Urothelium cell line (cell line): ENCODE measurements around the gene BAIAP2.
A peak's percentile ranks its signal among the peaks of the same experiment; 100 is the strongest.

ENCODE experiments used
- DNase-seq: peaks from one replicate; pipeline ENCODE4 v3.0.0; 2011; ENCODE audit warnings: low spot score, mixed read lengths
- FAIRE-seq: peaks from 2 replicates; lab custom pipeline; 2011; peaks lifted over from hg19 to GRCh38; lab: Jason Lieb, UNC

The BAIAP2 gene

GRCh38 chr17:81049973-81050551 is 15.1 kb downstream of the BAIAP2 start:
- no peak for FAIRE-seq
- DNase-seq: peak; percentile 97

GRCh38 chr17:81050645-81051625 is 16.0 kb downstream of the BAIAP2 start:
- no peak for DNase-seq
- peak; percentile 99 for FAIRE-seq

DNA sequence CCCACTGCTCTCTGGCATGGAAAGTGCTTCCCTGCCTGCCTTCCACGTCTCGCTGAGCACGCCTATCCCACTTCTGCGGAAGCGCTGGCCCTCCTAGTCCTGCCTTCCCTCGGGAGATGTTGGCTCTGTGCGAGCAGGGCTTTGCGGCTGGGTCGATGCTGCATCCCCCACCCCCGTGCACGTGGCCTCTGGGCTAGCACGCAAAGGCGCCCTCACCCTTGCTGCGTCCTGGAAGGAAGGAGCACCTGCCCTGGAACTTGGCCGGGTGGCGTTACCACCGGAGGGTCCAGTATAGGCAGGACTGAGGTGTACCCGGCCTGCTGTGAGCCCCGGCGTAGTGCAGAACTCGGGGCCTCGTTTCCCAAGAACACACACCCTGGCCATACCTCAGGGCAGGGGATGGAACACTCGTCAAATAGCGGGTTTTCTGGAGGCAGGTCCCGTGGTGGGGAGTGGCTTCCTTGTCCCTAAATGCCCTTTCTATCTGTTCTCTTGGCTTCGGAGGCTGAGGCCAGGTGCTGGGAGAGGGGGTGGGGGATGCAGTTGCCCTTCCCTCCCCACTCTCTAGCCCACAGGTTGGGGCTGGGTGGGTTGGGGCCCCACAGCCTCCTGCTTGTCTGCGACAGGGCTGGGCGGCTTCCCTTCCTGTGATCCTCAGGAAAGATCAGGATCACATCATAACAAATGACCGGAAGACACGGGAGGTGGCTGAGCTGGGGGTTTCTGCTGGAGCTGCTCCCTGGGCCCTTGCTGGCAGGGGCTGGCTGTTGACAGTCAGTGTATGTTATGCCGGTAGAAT is 17.4 kb downstream of the BAIAP2 start:
- no peak for DNase-seq

DNA sequence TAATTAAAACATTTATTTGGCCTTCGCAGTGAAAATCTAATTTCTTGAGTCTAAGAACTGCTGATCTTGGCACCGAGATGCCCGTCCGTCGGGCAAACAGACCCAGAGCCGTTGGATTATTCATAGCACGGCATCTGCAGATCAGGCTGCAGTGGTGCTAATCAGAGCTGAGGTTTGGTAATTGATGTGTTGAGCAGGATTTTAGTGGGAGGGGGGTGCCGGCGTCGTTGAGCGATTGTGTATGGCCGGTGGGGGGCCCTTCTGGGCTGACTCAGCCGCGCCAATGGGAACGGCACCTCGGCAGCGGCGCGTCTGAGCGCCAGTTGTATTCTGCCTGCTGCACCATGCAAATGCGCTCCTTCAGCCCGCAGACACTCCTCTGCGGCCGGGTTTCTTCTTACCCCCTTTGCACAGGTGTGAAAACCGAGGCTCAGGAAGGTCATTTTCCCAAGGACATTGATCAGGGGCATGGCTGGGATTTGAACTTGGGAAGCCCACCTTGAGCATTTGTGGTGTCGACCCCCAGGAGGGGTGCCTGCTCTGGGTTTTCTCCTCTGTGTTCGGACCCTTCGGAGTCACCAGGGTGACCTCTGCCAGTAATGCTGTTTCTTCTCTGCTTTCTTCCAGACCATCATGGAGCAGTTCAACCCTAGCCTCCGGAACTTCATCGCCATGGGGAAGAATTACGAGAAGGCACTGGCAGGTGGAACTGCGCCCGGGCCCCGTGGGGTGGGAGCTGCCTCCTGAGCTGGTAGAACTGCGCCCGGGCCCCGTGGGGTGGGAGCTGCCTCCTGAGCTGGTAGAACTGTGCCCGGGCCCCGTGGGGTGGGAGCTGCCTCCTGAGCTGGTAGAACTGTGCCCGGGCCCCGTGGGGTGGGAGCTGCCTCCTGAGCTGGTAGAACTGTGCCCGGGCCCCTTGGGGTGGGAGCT is 18.4 kb downstream of the BAIAP2 start:
- FAIRE-seq: no peak

More for the DNA sequence above, 17.4 kb downstream of the BAIAP2 start:
- peak; percentile 23 for FAIRE-seq

DNA sequence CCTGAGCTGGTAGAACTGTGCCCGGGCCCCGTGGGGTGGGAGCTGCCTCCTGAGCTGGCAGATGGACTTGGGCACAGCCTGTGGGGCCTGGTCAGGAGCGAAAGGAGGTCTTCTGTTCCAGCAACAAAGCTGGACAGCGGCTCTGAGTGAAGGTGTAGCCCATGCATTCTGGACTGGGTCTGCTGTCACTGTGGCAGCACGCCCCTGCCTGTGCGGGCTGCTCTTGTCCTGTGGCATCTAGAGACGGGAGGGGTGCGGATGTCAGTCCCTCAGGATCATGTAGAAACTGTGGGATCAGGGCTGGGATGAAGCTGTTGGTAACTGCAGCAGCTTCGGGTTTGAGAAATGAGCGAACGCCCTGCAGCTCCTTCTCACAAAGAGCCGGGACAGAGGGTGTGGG is 19.4 kb downstream of the BAIAP2 start:
- FAIRE-seq (no peak), DNase-seq (no peak)

More for the DNA sequence above, 18.4 kb downstream of the BAIAP2 start:
- no peak for DNase-seq

DNA sequence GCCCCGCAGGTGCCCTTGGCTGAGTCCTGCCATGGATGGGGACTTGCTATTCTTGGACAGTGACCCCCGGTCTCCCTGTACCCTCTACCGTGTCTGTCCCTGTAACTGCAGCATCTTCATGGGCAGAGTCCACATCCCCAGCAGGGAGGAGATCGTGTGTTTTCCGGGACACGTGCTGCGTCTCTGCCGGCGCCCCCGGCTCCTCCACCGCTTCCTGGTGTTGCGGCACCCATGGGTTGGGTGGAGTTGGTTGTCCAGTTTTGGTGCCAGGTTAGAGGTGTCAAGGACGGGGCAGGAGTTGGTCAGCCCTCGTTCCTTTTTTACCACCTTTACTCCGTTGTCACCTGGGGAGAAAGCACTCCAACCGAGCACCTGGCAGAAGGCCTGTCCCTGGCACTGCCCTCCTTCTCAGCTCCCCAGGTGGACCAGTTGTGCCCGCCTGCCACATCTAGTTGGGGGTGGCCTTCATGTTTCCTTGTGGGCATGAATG is 20.0 kb downstream of the BAIAP2 start:
- DNase-seq (no peak), FAIRE-seq (peak; percentile 5)

- no peak for FAIRE-seq
Observed at GRCh38 chr17:81056312-81056711, 21.4 kb downstream of the BAIAP2 start.

DNA sequence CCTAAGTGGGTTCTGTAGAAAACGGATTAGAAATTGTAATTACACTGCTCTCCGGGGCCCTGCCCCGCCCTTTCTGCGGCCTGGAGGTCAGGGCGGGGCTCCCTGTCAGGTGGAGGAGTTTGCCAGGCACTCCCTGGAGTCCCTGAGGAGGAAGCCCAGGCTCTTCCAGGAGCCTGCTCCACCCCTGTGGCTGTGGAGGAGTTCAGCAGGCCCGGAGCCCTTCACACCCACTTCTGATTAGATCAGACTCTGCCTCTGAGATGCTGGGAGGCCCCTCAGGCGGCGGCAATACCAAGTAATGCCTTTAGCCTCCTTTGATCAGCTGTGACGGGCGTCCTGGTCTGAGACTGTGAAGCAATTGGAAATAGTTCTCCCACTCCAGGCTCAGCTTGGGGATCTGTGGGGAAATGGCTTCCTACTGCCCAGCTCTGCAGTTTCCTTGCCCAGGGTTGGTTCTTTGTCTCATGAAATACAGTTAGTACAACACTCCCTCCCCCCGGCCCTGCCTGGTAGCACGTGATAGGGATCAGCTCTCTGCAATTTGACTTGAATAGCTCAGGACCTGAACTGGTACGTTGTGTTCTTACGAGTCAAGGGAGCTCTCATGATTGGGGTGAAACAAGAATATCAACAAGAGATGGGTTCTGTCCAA is 22.3 kb downstream of the BAIAP2 start:
- no peak for DNase-seq
- FAIRE-seq: no peak

More at GRCh38 chr17:81056312-81056711, 21.4 kb downstream of the BAIAP2 start:
- DNase-seq: no peak

- DNase-seq (no peak), FAIRE-seq (no peak)
Observed at GRCh38 chr17:81057777-81058176, 22.8 kb downstream of the BAIAP2 start.

GRCh38 chr17:81058263-81058871 is 23.4 kb downstream of the BAIAP2 start:
- DNase-seq (no peak), FAIRE-seq (no peak)

- FAIRE-seq (no peak), DNase-seq (no peak)
Observed at GRCh38 chr17:81059026-81059425, 24.1 kb downstream of the BAIAP2 start.

- DNase-seq (no peak), FAIRE-seq (no peak)
Observed at GRCh38 chr17:81060416-81060815, 25.5 kb downstream of the BAIAP2 start.

DNA sequence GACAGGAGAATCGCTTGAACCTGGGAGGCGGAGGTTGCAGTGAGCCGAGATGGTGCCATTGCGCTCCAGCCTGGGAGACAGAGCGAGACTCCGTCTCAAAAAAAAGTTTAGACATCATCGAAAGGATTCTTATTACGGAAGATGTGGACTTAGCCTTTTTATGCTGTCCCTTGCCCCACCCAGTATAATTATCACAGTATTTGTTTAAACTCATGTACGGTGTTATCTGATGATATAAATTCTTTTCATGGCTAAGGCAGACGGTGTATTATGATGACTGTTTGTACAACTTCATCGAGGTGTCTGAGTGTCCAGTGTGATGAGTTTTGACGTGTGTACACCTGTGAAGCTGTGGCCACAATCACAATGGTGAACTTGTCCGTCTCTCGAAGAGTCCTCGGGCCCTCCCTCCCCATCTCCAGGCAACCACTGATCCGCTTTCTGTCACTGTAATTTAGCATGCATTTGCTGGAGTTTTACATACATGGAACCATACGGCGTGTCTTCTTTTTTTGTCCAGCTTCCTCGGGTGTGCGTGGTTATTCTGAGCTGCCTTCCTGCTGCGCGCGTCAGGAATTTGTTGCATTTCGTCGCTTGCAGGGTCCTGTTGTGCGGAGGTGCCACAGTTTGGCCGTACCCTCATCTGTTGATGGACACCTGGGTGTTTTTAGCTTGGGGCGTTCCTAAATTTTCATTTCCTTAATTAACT is 26.2 kb downstream of the BAIAP2 start:
- FAIRE-seq (no peak), DNase-seq (no peak)

GRCh38 chr17:81062014-81062780 is 27.2 kb downstream of the BAIAP2 start:
- DNase-seq (no peak), FAIRE-seq (no peak)

DNA sequence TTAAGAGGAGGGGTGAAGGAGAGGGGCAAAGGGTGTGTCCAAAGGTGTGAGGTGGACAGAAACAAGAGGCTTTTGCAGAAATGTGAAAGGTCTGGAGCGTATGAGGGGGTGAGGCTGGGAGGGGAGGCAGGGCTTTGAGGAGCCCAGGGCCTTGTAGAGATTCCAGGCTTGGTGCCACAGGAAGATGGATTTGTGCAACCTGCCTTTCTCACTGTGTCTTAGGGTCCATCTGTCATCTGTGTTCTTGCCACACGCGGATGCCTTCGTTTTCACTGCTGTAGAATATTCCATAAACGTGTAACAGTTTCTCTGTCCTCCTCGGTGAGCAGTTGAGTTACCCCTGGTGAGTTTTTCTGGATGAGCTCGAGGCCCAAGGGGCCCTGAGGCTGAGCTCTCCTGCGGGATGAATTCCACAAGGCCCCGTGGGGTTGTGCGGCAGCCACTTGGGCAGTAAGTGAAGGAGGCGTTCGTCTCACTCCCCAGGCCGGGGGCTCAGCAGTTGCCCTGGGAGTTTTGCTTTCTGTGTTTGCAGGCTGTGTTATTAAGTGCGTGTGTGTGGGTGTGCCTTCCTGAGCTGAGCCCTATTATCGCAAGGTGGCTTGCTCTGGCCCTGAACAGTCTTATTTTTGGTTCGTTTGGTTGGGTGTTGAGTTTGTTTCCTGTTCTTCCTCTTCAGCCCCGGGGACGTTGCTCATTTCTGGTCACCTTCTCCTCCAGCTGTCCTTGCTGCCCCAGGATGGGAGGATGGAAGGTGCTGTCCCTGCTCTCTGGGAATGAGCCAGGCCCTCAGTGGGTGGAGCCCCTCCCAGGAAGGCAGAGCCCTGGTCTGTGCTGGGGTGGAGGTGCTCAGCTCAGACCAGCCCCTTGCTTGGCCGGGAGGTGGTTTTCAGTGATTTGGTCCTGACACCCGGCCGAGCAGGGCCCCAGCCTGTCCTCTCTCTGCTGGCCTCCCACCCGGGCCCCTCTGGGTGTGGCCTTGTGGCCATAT is 28.4 kb downstream of the BAIAP2 start:
- DNase-seq: no peak
- peak; percentile 13 for FAIRE-seq

- DNase-seq: no peak
- FAIRE-seq: no peak
Observed at GRCh38 chr17:81064678-81065475, 29.9 kb downstream of the BAIAP2 start.
